HFFc6 (cell line): Measurements from ENCODE around the gene KRTAP5-5. TPM values are rescaled to one million over a fixed set of nuclear protein-coding genes. Genes with fewer than 3 reads are reported as not detected.

ENCODE experiments used
- DNase-seq: peaks from one replicate; pipeline ENCODE4 v3.0.0-alpha.2; 2018
- H3K27ac Mint-ChIP-seq: 2 replicates; pipeline ENCODE4 v1.8.0; 2020; ENCODE audit warnings: mild to moderate bottlenecking, mixed read lengths
- H3K27me3 Mint-ChIP-seq: 2 replicates; pipeline ENCODE4 v1.8.0; 2021; ENCODE audit warnings: mild to moderate bottlenecking, moderate library complexity, mixed read lengths; ENCODE audit not compliant: insufficient read depth
- H3K36me3 Mint-ChIP-seq: 2 replicates; pipeline ENCODE4 v1.8.0; 2021; ENCODE audit warnings: low read depth, mixed read lengths
- H3K4me1 Mint-ChIP-seq: 2 replicates; pipeline ENCODE4 v1.8.0; 2020; ENCODE audit warnings: low read depth, mixed read lengths
- H3K4me3 Mint-ChIP-seq: 2 replicates; pipeline ENCODE4 v1.8.0; 2020; ENCODE audit warnings: mild to moderate bottlenecking, moderate library complexity, mixed read lengths
- H3K9me3 Mint-ChIP-seq: 2 replicates; pipeline ENCODE4 v1.8.0; 2020; ENCODE audit warnings: mild to moderate bottlenecking, mixed read lengths
- total RNA-seq, 6 experiments: library from RNA; stranded (reverse); fragmentation: NEBNext Ultra II Directional; extraction: Animal tissue kit (Norgen Biotek cat#: 25700); gene quantifications; 2 replicates in 1 of 6; 3 replicates in 5 of 6; pipeline ENCODE4 v1.2.3, GENCODE V29; 2021
- TF ChIP-seq, protein P1 (sequence below): fragments of 200-600 bp; sonication (generic); IDR thresholded peaks from 2 replicates; pipeline ENCODE4 v1.5.0; 2021; ENCODE audit warnings: antibody characterized with exemption, mild to moderate bottlenecking

Gene KRTAP5-5
- total RNA-seq, 6 experiments from 2014 or later: not detected

DNA sequence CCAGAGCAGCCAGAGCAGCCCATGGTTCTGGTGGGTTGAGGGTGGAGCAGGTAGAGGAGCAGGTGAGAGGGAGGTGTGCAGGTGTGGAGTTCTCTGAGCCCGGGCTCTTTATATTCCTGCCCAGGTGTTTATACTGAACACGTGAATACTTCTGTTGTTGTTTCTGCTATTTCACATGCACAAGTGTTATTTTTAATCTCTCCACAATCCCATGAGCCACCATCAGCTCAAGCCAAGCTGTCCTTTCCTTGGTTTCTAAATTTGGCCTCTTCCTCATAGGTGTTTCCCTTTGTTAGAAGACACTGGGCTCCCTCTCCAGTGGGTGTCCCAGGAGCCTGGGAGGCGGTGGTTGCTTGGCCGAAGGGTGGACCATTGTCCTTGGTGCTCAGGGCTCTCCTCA is 21.2 kb upstream of the KRTAP5-5 start, which contains the start of gene KRTAP5-3:
Gene KRTAP5-3, minus strand, starts transcription at position 101 of the 400 bp plus-strand sequence. Its CDS starts 78 bp downstream, at position 23.
- H3K27me3 Mint-ChIP-seq: peaks cover 27% of the 10 kb centered on the region
- TF ChIP-seq, protein P1, sequence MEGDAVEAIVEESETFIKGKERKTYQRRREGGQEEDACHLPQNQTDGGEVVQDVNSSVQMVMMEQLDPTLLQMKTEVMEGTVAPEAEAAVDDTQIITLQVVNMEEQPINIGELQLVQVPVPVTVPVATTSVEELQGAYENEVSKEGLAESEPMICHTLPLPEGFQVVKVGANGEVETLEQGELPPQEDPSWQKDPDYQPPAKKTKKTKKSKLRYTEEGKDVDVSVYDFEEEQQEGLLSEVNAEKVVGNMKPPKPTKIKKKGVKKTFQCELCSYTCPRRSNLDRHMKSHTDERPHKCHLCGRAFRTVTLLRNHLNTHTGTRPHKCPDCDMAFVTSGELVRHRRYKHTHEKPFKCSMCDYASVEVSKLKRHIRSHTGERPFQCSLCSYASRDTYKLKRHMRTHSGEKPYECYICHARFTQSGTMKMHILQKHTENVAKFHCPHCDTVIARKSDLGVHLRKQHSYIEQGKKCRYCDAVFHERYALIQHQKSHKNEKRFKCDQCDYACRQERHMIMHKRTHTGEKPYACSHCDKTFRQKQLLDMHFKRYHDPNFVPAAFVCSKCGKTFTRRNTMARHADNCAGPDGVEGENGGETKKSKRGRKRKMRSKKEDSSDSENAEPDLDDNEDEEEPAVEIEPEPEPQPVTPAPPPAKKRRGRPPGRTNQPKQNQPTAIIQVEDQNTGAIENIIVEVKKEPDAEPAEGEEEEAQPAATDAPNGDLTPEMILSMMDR: no peak
- H3K4me3 Mint-ChIP-seq: no peak within 1 kb of the TSS
- DNase-seq: no peak
- H3K36me3 Mint-ChIP-seq: peaks cover 4% of the 10 kb centered on the region; the same call in 1 of the 2 replicates
- no peak within 1 kb of the TSS for H3K27ac Mint-ChIP-seq
- H3K9me3 Mint-ChIP-seq: no peaks in the 10 kb centered on the region
- no peaks in the 10 kb centered on the region for H3K4me1 Mint-ChIP-seq

DNA sequence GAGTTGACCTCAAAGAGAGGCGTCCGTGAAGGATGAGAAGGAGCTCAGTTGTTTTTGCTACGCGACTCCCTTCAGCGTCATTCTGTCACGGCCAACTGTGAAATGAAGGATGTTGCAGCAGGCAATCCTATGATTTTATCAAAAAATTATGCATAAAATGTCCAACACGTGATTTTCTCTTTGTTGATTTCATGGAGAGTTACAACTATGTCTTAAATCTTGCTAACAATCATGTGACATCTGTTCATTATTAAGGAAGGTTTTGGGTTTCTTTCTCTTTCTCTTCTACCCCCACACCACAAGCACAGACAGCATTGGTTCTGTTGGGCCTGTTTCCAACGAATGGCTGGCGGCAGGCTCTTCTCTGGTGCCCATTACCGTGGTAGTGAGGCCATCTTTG is 11.3 kb upstream of the KRTAP5-5 start:
- TF ChIP-seq, protein P1: no peak
- no peaks in the 10 kb centered on the region for H3K9me3 Mint-ChIP-seq
- peaks cover 33% of the 10 kb centered on the region for H3K27me3 Mint-ChIP-seq
- peaks cover 6% of the 10 kb centered on the region; the same call in 1 of the 2 replicates for H3K4me1 Mint-ChIP-seq
- H3K36me3 Mint-ChIP-seq: no peaks in the 10 kb centered on the region
- no peak for DNase-seq
- H3K27ac Mint-ChIP-seq: no peak overlapping the region
- no peak overlapping the region for H3K4me3 Mint-ChIP-seq

DNA sequence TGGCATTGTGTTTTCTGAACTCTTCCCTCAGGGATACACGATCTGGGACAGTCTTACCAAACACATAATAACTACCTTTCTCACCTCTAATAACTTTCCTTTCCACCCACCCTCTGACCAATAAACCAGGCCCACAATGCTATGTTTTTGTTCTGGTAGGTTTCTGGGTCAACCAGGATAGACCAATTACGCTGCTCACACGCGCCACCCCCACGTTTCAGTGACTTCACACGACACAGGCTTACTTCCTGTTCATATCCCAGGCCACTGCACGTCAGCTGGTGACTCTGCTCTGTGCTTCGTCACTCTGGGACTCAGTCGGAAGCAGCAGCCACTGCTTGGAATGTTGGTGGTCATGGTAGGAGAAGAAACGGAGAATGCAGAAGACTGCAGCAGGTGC is 10.1 kb upstream of the KRTAP5-5 start:
- H3K27ac Mint-ChIP-seq: no peak overlapping the region
- TF ChIP-seq, protein P1: no peak
- H3K9me3 Mint-ChIP-seq: no peaks in the 10 kb centered on the region
- DNase-seq: no peak
- peaks cover 6% of the 10 kb centered on the region; the same call in 1 of the 2 replicates for H3K4me1 Mint-ChIP-seq
- H3K36me3 Mint-ChIP-seq: no peaks in the 10 kb centered on the region
- peaks cover 34% of the 10 kb centered on the region for H3K27me3 Mint-ChIP-seq
- H3K4me3 Mint-ChIP-seq: no peak overlapping the region

DNA sequence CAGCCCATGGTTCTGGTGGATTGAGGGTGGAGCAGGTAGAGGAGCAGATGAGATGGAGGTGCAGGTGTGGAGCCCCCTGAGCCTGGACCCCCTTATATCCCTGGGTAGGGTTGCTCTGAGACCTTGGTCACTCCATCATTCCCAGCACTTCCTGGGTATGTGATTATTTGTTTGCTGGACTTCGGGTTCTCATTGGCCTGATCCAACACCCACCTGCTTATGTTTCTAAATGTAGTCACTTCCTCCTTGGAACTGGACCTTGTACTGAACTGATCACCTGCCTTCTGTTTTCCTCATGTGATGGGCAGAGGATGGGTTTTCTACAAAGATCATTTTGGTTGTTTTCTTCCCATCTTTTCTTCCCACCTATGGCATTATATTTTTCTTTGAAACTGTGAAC is 7.5 kb upstream of the KRTAP5-5 start, which contains the start of gene KRTAP5-4:
Gene KRTAP5-4, minus strand, starts transcription at position 53 of the 400 bp plus-strand sequence. Its CDS starts 45 bp downstream, at position 8.
- DNase-seq: no peak
- no peak within 1 kb of the TSS for H3K27ac Mint-ChIP-seq
- H3K9me3 Mint-ChIP-seq: no peaks in the 10 kb centered on the region
- no peak within 1 kb of the TSS for H3K4me3 Mint-ChIP-seq
- TF ChIP-seq, protein P1: no peak
- no peaks in the 10 kb centered on the region for H3K36me3 Mint-ChIP-seq
- H3K27me3 Mint-ChIP-seq: peaks cover 47% of the 10 kb centered on the region
- H3K4me1 Mint-ChIP-seq: peaks cover 6% of the 10 kb centered on the region; the same call in 1 of the 2 replicates

DNA sequence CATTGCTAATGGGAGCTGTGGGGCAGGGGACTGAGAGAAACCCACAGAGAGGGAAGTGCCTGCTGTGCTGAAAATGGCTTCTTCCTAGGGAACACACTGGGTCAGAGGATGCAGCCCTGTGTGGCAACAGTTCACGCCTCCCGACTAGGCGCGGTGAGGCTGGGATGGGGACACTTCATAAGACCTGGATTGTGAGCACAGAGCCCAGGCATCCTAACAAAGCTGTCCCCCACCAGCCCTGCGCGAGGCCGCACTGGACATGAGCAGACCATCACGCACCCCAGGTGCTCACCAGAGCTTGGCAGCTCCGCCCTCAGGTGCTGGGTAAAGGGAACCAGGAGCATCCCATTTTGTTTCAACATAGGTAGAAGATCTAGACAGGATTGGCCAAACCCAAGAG is 5.9 kb upstream of the KRTAP5-5 start:
- Mint-ChIP-seq H3K36me3 (no peaks in the 10 kb centered on the region), H3K4me1 (peaks cover 6% of the 10 kb centered on the region; the same call in 1 of the 2 replicates), H3K27me3 (peaks cover 49% of the 10 kb centered on the region), H3K4me3 (no peak overlapping the region), H3K9me3 (no peaks in the 10 kb centered on the region), H3K27ac (no peak overlapping the region)
- DNase-seq: no peak
- TF ChIP-seq, protein P1: no peak
